Stimulated activated CD4-positive, alpha-beta T cell treated with anti-CD3 and anti-CD28 coated beads, Interleukin-15, amount 100 ng/mL, for 1 hour (primary cell): ENCODE measurements around the gene ZNF227.
"Not testable (repeated sequence)": the region's sequence is repeated elsewhere in the genome, so short reads cannot be mapped to it uniquely, and the experiment has no call there.

ENCODE experiments used
- DNase-seq, 2 donors: peaks; one replicate each; pipeline ENCODE4 v3.0.0-alpha.2; 2020; ENCODE audit warnings: low read depth in 1 of 2, low spot score in 1 of 2

Gene ZNF227

DNA sequence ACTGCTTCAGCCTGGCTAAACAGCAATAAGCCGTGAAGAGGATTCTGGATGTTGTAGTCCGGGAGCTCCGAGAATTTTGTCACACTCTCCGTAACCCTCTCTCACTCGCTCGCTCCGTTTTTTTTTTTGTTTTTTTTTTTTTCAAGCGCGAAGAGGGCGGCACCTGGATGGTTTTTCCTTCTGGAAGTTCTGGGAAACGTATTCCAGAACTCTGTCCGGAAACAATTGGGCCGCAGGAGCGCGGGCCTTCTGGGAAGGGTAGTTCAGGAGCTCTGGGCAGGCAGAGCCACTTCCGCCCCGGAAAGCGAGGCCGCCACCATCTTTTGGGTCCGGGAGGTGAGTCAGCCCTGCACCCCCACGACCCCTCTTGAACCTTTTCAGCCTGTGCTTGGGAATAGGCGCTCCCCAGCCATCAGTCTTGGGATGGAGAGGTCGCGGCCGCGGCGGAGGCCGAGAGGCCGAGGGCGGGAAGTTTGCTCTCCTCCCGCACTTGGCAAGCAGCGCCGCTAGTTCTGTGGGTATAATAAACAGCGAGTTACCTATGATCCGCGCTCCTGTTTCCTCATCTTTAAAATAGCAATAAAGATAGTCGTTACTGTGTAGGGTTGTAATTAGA is at the start of gene ZNF227:
TSS of gene ZNF227 (plus strand) at position 283 of the 616 bp plus-strand sequence. CDS start 5,261 bp downstream, outside the sequence.
- DNase-seq: peak; percentile 56 to 67

DNA sequence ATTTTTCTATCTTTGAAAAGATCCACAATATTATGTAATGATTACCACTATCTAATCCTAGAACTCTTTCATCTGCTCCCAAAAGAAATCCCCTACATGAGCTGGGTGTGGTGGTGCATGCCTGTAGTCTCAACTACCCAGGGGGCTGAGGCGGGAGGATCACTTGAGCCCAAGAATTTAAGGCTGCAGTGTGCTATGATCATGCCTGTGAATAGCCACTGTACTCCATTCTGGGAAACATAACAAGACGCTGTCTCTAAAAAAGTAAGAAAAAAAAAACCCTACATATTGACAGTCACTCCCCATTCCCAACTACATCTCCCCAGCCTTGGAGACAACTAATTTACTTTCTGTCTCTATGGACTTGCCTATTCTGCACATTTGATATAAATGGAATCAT is 48.5 kb upstream of the ZNF227 start:
- no peak for DNase-seq

GRCh38 chr19:44164327-44164672 is 48.0 kb upstream of the ZNF227 start:
- DNase-seq: no peak

DNA sequence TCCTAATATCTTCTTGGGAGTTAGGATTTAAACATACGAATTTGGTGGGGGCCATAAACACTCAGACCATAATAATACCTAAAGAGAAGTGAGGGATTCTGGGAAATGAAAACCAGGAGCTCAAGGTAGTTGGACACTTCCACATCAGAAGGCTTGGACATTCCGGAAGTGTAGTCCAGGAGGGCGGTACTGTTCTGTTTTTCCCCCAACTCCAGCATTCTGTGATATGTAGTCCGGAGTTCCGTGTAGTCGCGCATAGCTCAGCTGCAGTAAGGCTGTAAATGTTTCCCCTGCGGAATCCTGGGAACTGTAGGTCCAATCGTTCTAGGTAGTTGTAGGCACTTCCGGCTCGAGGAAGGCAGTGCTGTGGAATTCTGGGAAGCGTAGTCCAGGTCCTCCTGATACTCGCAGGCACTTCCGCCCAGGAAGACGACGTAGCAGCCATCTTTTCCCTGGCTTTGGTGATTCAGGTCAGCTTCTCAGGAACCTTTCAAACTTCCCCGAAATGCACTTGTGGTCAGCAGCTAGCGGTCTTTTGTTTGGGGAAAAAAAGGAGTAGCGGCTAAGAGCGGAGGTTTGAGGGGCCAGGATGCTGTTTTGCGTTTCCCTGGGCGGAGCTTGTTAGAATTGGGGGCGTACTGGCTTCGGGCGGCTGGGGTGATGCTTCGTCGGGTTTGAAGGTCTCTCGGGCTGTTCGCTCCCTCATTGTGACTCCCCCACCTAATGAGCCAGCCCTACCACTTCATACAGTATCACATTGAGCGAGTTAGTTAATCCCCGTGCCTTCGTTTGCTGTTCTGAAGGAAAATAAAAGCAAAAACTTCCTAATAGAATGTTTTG is 47.4 kb upstream of the ZNF227 start, which contains the start of gene ZNF226:
TSS of gene ZNF226 (plus strand) at position 428 of the 840 bp plus-strand sequence. CDS start 4,981 bp downstream, outside the sequence.
- DNase-seq: peak; percentile 49 to 60

- DNase-seq: not testable (repeated sequence)
Observed at GRCh38 chr19:44170660-44171059, 41.7 kb upstream of the ZNF227 start.

GRCh38 chr19:44176590-44176989 is 35.7 kb upstream of the ZNF227 start:
- DNase-seq: no peak

- no peak for DNase-seq
Observed at GRCh38 chr19:44180968-44181367, 31.4 kb upstream of the ZNF227 start.

DNA sequence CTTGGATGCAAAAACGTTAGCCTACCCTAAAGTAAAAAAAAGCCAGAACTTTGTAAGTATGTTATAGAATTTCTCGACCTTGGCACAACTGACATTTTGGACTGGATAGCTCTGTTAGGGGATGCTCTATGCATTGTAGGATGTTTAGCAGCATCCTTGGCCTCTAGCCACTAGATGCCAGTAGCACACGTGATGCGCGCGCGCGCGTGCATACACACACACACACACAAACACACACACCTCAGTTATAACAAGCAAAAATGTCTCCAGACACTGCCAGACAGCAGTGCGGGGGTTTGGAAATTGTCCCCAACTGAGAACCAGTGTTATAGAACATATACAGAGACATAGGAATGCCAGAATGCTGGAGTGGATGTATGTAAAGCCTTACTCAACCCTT is 30.2 kb upstream of the ZNF227 start:
- no peak for DNase-seq

GRCh38 chr19:44190020-44190419 is 22.3 kb upstream of the ZNF227 start:
- DNase-seq: no peak

GRCh38 chr19:44192127-44192526 is 20.2 kb upstream of the ZNF227 start:
- DNase-seq: no peak

GRCh38 chr19:44196772-44197171 is 15.6 kb upstream of the ZNF227 start:
- DNase-seq: no peak

GRCh38 chr19:44202470-44202869 is 9.9 kb upstream of the ZNF227 start:
- no peak for DNase-seq

DNA sequence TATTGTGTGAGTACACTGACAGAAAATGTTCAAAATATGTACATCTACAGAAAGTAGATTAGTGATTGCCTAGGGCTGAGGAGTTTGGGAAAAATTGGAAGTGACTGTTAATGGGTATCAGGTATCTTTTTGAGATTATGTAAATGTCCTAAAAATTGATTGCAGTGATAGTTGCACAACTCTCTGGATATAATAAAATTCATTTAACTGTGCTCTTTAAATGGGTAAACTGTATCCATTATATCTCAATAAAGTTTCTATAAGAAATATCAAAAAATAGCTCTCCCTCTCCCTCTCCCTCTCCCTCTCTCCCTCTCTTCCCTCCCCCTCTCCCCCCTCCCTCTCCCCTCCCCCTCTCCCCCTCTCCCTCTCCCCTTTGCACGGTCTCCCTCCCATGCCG is 9.4 kb upstream of the ZNF227 start:
- DNase-seq: no peak

- DNase-seq: not testable (repeated sequence)
Observed at GRCh38 chr19:44203877-44204276, 8.5 kb upstream of the ZNF227 start.

- DNase-seq: no peak
Observed at GRCh38 chr19:44204772-44205171, 7.6 kb upstream of the ZNF227 start.

DNA sequence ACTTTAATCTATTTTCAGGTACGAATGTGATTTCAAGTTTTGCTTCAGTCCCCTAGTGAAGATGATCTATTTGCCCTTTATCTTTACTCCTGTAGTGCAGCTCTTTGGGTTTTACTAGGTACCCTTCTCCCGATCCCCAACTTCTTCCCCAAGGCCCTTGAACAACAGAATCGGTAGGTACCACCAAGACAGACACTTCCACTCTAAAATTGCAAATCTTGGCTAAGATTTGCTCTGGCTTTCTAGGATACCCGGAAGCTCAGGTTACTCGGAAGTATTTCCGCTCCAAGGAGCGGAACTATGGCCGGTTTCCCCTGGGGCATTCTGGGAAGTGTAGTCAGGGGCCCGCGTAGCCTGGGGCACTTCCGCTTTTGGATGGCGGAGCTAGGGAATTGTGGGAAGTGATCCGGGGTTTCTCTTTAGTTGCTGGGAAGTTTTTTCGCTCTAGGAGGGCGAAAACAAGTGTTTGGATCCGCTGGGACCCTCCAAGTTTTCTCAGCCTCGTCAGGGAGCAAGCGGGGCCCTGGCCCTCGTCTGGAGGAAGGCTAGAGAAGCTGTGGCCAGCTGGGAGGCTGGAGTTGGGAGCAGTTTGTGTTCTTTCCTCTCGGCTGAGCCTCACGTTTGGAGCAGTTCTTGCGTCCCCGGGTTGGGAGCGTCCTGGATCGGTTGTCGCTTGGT is 5.1 kb upstream of the ZNF227 start:
- DNase-seq: peak; percentile 42 to 62

DNA sequence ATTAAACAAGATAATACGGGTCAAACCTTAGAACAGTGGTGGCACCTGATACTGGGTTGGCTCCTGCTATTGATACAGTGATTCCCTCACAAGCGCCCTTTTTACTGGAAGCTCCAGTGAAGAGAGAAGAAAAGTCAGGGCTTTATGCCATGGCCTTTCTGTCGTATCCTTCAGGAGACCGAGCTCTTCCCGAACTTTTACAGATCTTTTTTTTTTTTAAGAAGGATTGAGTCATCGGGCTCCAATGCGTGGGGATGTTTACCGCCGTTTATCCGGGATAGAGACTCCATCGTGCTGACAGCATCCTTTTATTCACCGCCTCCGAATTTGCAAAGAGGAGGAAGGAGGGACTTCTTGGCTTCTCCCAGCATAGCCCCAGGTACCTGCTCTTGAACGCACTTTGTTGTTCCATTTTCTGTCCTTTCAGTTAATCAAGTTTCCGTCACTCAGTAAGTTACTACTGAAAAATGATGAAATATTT is 574 bp downstream of the ZNF227 start:
- no peak for DNase-seq

DNA sequence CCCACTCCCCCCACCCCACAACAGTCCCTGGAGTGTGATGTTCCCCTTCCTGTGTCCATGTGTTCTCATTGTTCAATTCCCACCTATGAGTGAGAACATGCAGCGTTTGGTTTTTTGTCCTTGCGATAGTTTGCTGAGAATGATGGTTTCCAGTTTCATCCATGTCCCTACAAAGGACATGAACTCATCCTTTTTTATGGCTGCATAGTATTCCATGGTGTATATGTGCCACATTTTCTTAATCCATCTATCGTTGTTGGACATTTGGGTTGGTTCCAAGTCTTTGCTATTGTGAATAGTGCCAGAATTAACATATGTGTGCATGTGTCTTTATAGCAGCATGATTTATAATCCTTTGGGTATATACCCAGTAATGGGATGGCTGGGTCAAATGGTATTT is 7.6 kb downstream of the ZNF227 start:
- not testable (repeated sequence) for DNase-seq

DNA sequence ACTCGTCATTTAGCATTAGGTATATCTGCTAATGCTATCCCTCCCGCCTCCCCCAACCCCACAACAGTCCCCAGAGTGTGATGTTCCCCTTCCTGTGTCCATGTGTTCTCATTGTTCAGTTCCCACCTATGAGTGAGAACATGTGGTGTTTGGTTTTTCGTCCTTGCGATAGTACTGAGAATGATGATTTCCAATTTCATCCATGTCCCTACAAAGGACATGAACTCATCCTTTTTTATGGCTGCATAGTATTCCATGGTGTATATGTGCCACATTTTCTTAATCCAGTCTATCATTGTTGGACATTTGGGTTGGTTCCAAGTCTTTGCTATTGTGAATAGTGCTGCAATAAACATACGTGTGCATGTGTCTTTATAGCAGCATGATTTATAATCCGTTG is 8.4 kb downstream of the ZNF227 start:
- not testable (repeated sequence) for DNase-seq

DNA sequence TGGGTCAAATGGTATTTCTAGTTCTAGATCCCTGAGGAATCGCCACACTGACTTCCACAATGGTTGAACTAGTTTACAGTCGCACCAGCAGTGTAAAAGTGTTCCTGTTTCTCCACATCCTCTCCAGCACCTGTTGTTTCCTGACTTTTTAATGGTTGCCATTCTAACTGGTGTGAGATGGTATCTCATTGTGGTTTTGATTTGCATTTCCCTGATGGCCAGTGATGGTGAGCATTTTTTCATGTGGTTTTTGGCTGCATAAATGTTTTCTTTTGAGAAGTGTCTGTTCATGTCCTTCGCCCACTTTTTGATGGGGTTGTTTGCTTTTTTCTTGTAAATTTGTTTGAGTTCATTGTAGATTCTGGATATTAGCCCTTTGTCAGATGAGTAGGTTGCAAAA is 9.0 kb downstream of the ZNF227 start:
- not testable (repeated sequence) for DNase-seq

- no peak for DNase-seq
Observed at GRCh38 chr19:44228318-44228717, 16.0 kb downstream of the ZNF227 start.

GRCh38 chr19:44232867-44233266 is 20.5 kb downstream of the ZNF227 start:
- DNase-seq: no peak
